OCI-LY7 (cell line): ENCODE data around the gene RNF19B.

Experiments used
- CTCF ChIP-seq: fragments of 200-600 bp; sonication (generic); conservative IDR thresholded peaks from 2 replicates; pipeline ENCODE4 v1.5.1; 2014; ENCODE audit warnings: mild to moderate bottlenecking, antibody characterized with exemption, low read length, moderate library complexity, mixed read lengths
- EZH2phosphoT487 ChIP-seq: fragments of 200-600 bp; sonication (generic); IDR thresholded peaks from 2 replicates; pipeline ENCODE4 v1.6.1; 2018; ENCODE audit warnings: low read depth, borderline replicate concordance, mild to moderate bottlenecking, mixed run types, antibody characterized with exemption, low read length, moderate library complexity, mixed read lengths

GRCh38 chr1:32899586-32900296, 64.9 kb downstream of the RNF19B start:
- no peak for TF ChIP-seq EZH2phosphoT487
- TF ChIP-seq CTCF: no peak
